GM10847 (cell line): ENCODE results near the gene ARHGEF38.

Experiments
- POLR2A ChIP-seq: IDR thresholded peaks from 2 replicates; pipeline ENCODE4 v1.6.1; 2011; ENCODE audit not compliant: insufficient read length; ENCODE audit errors: extremely low read depth

ARHGEF38 gene

GRCh38 chr4:105546086-105546485 lies 6.3 kb upstream of the ARHGEF38 start:
- TF ChIP-seq POLR2A = no peak

- no peak for TF ChIP-seq POLR2A
These were observed 4.7 kb upstream of the ARHGEF38 start for GRCh38 chr4:105547769-105548168.

GRCh38 chr4:105548483-105548882 lies 3.9 kb upstream of the ARHGEF38 start:
- no peak for TF ChIP-seq POLR2A

GRCh38 chr4:105550641-105551040 lies 1.8 kb upstream of the ARHGEF38 start:
- no peak for TF ChIP-seq POLR2A

GRCh38 chr4:105555409-105555808 lies 3.0 kb downstream of the ARHGEF38 start:
- no peak for TF ChIP-seq POLR2A

- TF ChIP-seq POLR2A = no peak
These were observed 3.8 kb downstream of the ARHGEF38 start for GRCh38 chr4:105556206-105556605.

GRCh38 chr4:105558277-105558676 lies 5.9 kb downstream of the ARHGEF38 start:
- no peak for TF ChIP-seq POLR2A

GRCh38 chr4:105560421-105560848 lies 8.0 kb downstream of the ARHGEF38 start:
- no peak for TF ChIP-seq POLR2A

- TF ChIP-seq POLR2A = no peak
These were observed 10.9 kb downstream of the ARHGEF38 start for GRCh38 chr4:105563352-105563751.

- TF ChIP-seq POLR2A = no peak
These were observed 16.2 kb downstream of the ARHGEF38 start for GRCh38 chr4:105568584-105568983.

- no peak for TF ChIP-seq POLR2A
These were observed 16.8 kb downstream of the ARHGEF38 start for GRCh38 chr4:105569057-105569865.

- no peak for TF ChIP-seq POLR2A
These were observed 17.4 kb downstream of the ARHGEF38 start for GRCh38 chr4:105569866-105570236.

- no peak for TF ChIP-seq POLR2A
These were observed 19.9 kb downstream of the ARHGEF38 start for GRCh38 chr4:105572296-105572695.

GRCh38 chr4:105586638-105587328 lies 34.4 kb downstream of the ARHGEF38 start:
- no peak for TF ChIP-seq POLR2A

- TF ChIP-seq POLR2A = no peak
These were observed 35.4 kb downstream of the ARHGEF38 start for GRCh38 chr4:105587841-105588240.

GRCh38 chr4:105588252-105588651 lies 35.8 kb downstream of the ARHGEF38 start:
- no peak for TF ChIP-seq POLR2A
